Aorta (tissue), 5 donors: ENCODE results near the gene FCAR. TPM values are rescaled to one million over a fixed set of nuclear protein-coding genes. Genes with fewer than 3 reads are reported as not detected.
"Not testable (repeated sequence)": the region's sequence is repeated elsewhere in the genome, so short reads cannot be mapped to it uniquely, and the experiment has no call there.

Experiments
- ATAC-seq: fragments of 200-7000 bp; cut with Tn5 transposase; one replicate; pipeline ENCODE4 v1.9.1; 2022; ENCODE audit warnings: moderate library complexity; ENCODE audit not compliant: low FRiP score
- DNase-seq, 2 donors: peaks; one replicate each; pipeline ENCODE4 v3.0.0-alpha.2; 2020
- H3K27ac ChIP-seq, 2 donors: one replicate each; pipeline ENCODE4 v1.5.1; 2013; ENCODE audit warnings: low read length in 2 of 2, mild to moderate bottlenecking in 2 of 2, moderate library complexity in 2 of 2, control low read depth in 1 of 2, inconsistent platforms in 1 of 2, low read depth in 1 of 2
- H3K27me3 ChIP-seq, 2 donors: one replicate each; pipeline ENCODE4 v1.6.1; 2013; ENCODE audit warnings: control low read depth in 1 of 2, low read length in 1 of 2, mild to moderate bottlenecking in 1 of 2, moderate library complexity in 1 of 2; ENCODE audit not compliant: insufficient read depth in 2 of 2, control insufficient read depth in 1 of 2
- H3K36me3 ChIP-seq, 2 donors: one replicate each; pipeline ENCODE4 v1.6.1; 2013; ENCODE audit warnings: control low read depth in 1 of 2, low read length in 1 of 2, mild to moderate bottlenecking in 1 of 2; ENCODE audit not compliant: insufficient read depth in 2 of 2, control insufficient read depth in 1 of 2
- H3K4me1 ChIP-seq, 2 donors: one replicate each; pipeline ENCODE4 v1.6.1; 2013; ENCODE audit warnings: low read length in 2 of 2, control low read depth in 1 of 2, mild to moderate bottlenecking in 1 of 2, moderate library complexity in 1 of 2; ENCODE audit not compliant: insufficient read depth in 2 of 2, control insufficient read depth in 1 of 2
- H3K4me3 ChIP-seq, 2 donors: one replicate each; pipeline ENCODE4 v1.5.1; 2013; ENCODE audit warnings: low read length in 2 of 2, control low read depth in 1 of 2, mild to moderate bottlenecking in 1 of 2
- H3K9me3 ChIP-seq: one replicate; pipeline ENCODE4 v1.6.1; 2013; ENCODE audit warnings: mild to moderate bottlenecking, low read length; ENCODE audit not compliant: control insufficient read depth
- WGBS, 2 donors: extraction: QIAGEN DNeasy Blood & Tissue Kit; methylation state at CpG; one replicate each; pipeline ENCODE4 v1.1.7; 2013; 5-methylcytosine and 5-hydroxymethylcytosine counted together
- intact Hi-C, 2 donors: fragments of 100-400 bp; cut with DNase I; formaldehyde crosslinking; loops; one replicate each; pipeline versions ENCODE4 v1.14.2 to v1.15.0; 2022
- polyA plus RNA-seq, 2 donors: library from polyadenylated mRNA; stranded (reverse); fragments of 200-250 nt; gene quantifications; one replicate each; pipeline ENCODE4 v1.2.3, GENCODE V29; 2013
- total RNA-seq, 2 donors: library from RNA; stranded (reverse); fragmentation: NEBNext Ultra II Directional; extraction: Animal tissue kit (Norgen Biotek cat#: 25700); gene quantifications; one replicate each; pipeline ENCODE4 v1.2.1, GENCODE V29; 2021
- donor health status: healthy with polysubstance abuse.
- donor health status: Bipolar disorder and iron deficiency.
- donor health status: DM: no; HTN: no; CAD: no.
- donor health status: DM: no; HTN: no; CAD: no.
- donor health status: DM: yes; HTN: yes; CAD: no.

FCAR gene
- total and polyA plus RNA-seq, 4 donors: 2.0 to 5.2 TPM; not detected in 2

- DNase-seq (no peak), ATAC-seq (no peak)
- Histone ChIP-seq H3K27me3 (no peaks in the 10 kb centered on the region), H3K4me3 (no peak overlapping the region), H3K9me3 (no peaks in the 10 kb centered on the region), H3K27ac (no peak overlapping the region), H3K36me3 (no peaks in the 10 kb centered on the region), H3K4me1 (no peaks in the 10 kb centered on the region)
- 75 to 76% methylated on average over 11 of the region's 11 CpGs for WGBS, 2 donors
- intact Hi-C loops: no loop called here
These were observed 42.8 kb downstream of the FCAR start for GRCh38 chr19:54916822-54917221.

GRCh38 chr19:54918499-54918898, 44.5 kb downstream of the FCAR start:
- intact Hi-C loops: no loop called here
- Histone ChIP-seq H3K36me3 (no peaks in the 10 kb centered on the region), H3K27ac (no peak overlapping the region), H3K4me1 (no peaks in the 10 kb centered on the region), H3K9me3 (no peaks in the 10 kb centered on the region), H3K27me3 (no peaks in the 10 kb centered on the region), H3K4me3 (no peak overlapping the region)
- WGBS, 2 donors: 87 to 91% methylated on average over 9 of the region's 9 CpGs
- DNase-seq: no peak
- no peak for ATAC-seq

GRCh38 chr19:54919646-54920563, 45.9 kb downstream of the FCAR start:
- DNase-seq, H3K4me3 ChIP-seq, H3K9me3 ChIP-seq, H3K36me3 ChIP-seq, ATAC-seq, H3K27me3 ChIP-seq, H3K4me1 ChIP-seq, intact Hi-C loops, H3K27ac ChIP-seq: not testable (repeated sequence)
- 34 to 48% methylated on average over 18 to 23 of the region's 24 CpGs for WGBS, 2 donors

- H3K27ac ChIP-seq: no peak overlapping the region
- intact Hi-C loops: no loop called here
- no peak for ATAC-seq
- no peak overlapping the region for H3K4me3 ChIP-seq
- no peak for DNase-seq
- no peaks in the 10 kb centered on the region for H3K9me3 ChIP-seq
- WGBS, 2 donors: 54 to 62% methylated on average over 7 of the region's 7 CpGs
- no peaks in the 10 kb centered on the region for H3K4me1 ChIP-seq
- no peaks in the 10 kb centered on the region for H3K36me3 ChIP-seq
- H3K27me3 ChIP-seq: no peaks in the 10 kb centered on the region
These were observed 47.0 kb downstream of the FCAR start for GRCh38 chr19:54921082-54921481.

- Histone ChIP-seq H3K27ac (no peak overlapping the region), H3K36me3 (no peaks in the 10 kb centered on the region), H3K9me3 (peaks cover 2% of the 10 kb centered on the region), H3K27me3 (no peaks in the 10 kb centered on the region), H3K4me3 (no peak overlapping the region), H3K4me1 (no peaks in the 10 kb centered on the region)
- ATAC-seq (no peak), DNase-seq (no peak)
- intact Hi-C loops: no loop called here
- WGBS, 2 donors: 73 to 78% methylated on average over 9 of the region's 9 CpGs
These were observed 49.2 kb downstream of the FCAR start for GRCh38 chr19:54923276-54923675.

- Histone ChIP-seq H3K27ac (no peak overlapping the region), H3K27me3 (no peaks in the 10 kb centered on the region), H3K36me3 (no peaks in the 10 kb centered on the region), H3K4me3 (no peak overlapping the region), H3K4me1 (no peaks in the 10 kb centered on the region), H3K9me3 (peaks cover 2% of the 10 kb centered on the region)
- intact Hi-C loops: no loop called here
- DNase-seq: no peak
- WGBS, 2 donors: 90 to 91% methylated on average over 2 of the region's 2 CpGs
- no peak for ATAC-seq
These were observed 54.3 kb downstream of the FCAR start for GRCh38 chr19:54928299-54928698.

- intact Hi-C loops: no loop called here
- DNase-seq (no peak), ATAC-seq (no peak)
- Histone ChIP-seq H3K27me3 (no peaks in the 10 kb centered on the region), H3K27ac (no peak overlapping the region), H3K4me3 (no peak overlapping the region), H3K9me3 (peaks cover 2% of the 10 kb centered on the region), H3K4me1 (no peaks in the 10 kb centered on the region), H3K36me3 (no peaks in the 10 kb centered on the region)
- 82 to 84% methylated on average over 9 of the region's 9 CpGs for WGBS, 2 donors
These were observed 63.9 kb downstream of the FCAR start for GRCh38 chr19:54937926-54938325.

GRCh38 chr19:54938906-54939305, 64.9 kb downstream of the FCAR start:
- WGBS, 2 donors: 73 to 79% methylated on average over 11 of the region's 11 CpGs
- intact Hi-C loops: no loop called here

GRCh38 chr19:54939538-54939937, 65.5 kb downstream of the FCAR start:
- WGBS, 2 donors: 64 to 83% methylated on average over 5 to 23 of the region's 28 CpGs
- H3K9me3 ChIP-seq, intact Hi-C loops, H3K4me1 ChIP-seq, H3K27ac ChIP-seq, H3K27me3 ChIP-seq, DNase-seq, ATAC-seq, H3K36me3 ChIP-seq, H3K4me3 ChIP-seq: not testable (repeated sequence)

More at GRCh38 chr19:54938906-54939305, 64.9 kb downstream of the FCAR start:
- Histone ChIP-seq H3K4me3 (no peak overlapping the region), H3K4me1 (no peaks in the 10 kb centered on the region), H3K9me3 (no peaks in the 10 kb centered on the region), H3K27ac (no peak overlapping the region), H3K27me3 (no peaks in the 10 kb centered on the region), H3K36me3 (no peaks in the 10 kb centered on the region)
- no peak for DNase-seq
- no peak for ATAC-seq
